HepG2 (cell line): ENCODE results near the gene ANKRD37. TPM values are rescaled to one million over a fixed set of nuclear protein-coding genes. Genes with fewer than 3 reads are reported as not detected.
A peak's percentile ranks its signal among the peaks of the same experiment; 100 is the strongest.

Source experiments
- AFF4 ChIP-seq: sonication (generic); formaldehyde crosslinking; IDR thresholded peaks from 2 replicates; pipeline ENCODE4 v1.4.0; 2020; ENCODE audit warnings: missing genetic modification reagents
- CCDC6 ChIP-seq: sonication (generic); formaldehyde crosslinking; IDR thresholded peaks from 2 replicates; pipeline ENCODE4 v1.8.1; 2022; ENCODE audit warnings: mild to moderate bottlenecking, missing genetic modification reagents, moderate library complexity
- CTCF ChIP-seq: sonication (generic); formaldehyde crosslinking; IDR thresholded peaks from 2 replicates; pipeline ENCODE4 v1.5.0; 2020; ENCODE audit warnings: mild to moderate bottlenecking, missing genetic modification reagents, moderate library complexity
- ISL2 ChIP-seq: sonication (generic); formaldehyde crosslinking; IDR thresholded peaks from 2 replicates; pipeline ENCODE4 v1.5.0; 2020; ENCODE audit warnings: missing genetic modification reagents
- MAF1 ChIP-seq: sonication (generic); formaldehyde crosslinking; IDR thresholded peaks from 2 replicates; pipeline ENCODE4 v1.5.0; 2020; ENCODE audit warnings: missing genetic modification reagents, borderline replicate concordance
- MAFF ChIP-seq: IDR thresholded peaks from 2 replicates; pipeline ENCODE4 v1.6.1; 2011; ENCODE audit warnings: low read depth, low read length, improper control_type of control experiment
- MIXL1 ChIP-seq: IDR thresholded peaks from 2 replicates; pipeline ENCODE4 v1.6.1; 2016
- MXD1 ChIP-seq: sonication (generic); formaldehyde crosslinking; IDR thresholded peaks from 2 replicates; pipeline ENCODE4 v1.4.0; 2020; ENCODE audit warnings: mild to moderate bottlenecking, missing genetic modification reagents
- NCOA1 ChIP-seq: sonication (generic); formaldehyde crosslinking; IDR thresholded peaks from 2 replicates; pipeline ENCODE4 v1.9.0; 2021; ENCODE audit warnings: missing genetic modification reagents
- NPAS2 ChIP-seq: sonication (generic); formaldehyde crosslinking; IDR thresholded peaks from 2 replicates; pipeline ENCODE4 v1.8.0; 2022; ENCODE audit warnings: mild to moderate bottlenecking, missing genetic modification reagents, borderline replicate concordance
- NR2F2 ChIP-seq: IDR thresholded peaks from 2 replicates; pipeline ENCODE4 v1.6.1; 2012; ENCODE audit warnings: low read depth, inconsistent platforms, borderline replicate concordance
- PHF21A ChIP-seq: sonication (generic); formaldehyde crosslinking; IDR thresholded peaks from 2 replicates; pipeline ENCODE4 v1.5.0; 2020; ENCODE audit warnings: mild to moderate bottlenecking, missing genetic modification reagents
- SP140L ChIP-seq: sonication (generic); formaldehyde crosslinking; IDR thresholded peaks from 2 replicates; pipeline ENCODE4 v1.4.0; 2020; ENCODE audit warnings: missing genetic modification reagents, borderline replicate concordance
- YEATS2 ChIP-seq: sonication (generic); formaldehyde crosslinking; IDR thresholded peaks from 2 replicates; pipeline ENCODE4 v1.4.0; 2020; ENCODE audit warnings: missing genetic modification reagents, borderline replicate concordance
- ZFP1 ChIP-seq: IDR thresholded peaks from 2 replicates; pipeline ENCODE4 v1.6.1; 2016
- ZFP90 ChIP-seq: sonication (generic); formaldehyde crosslinking; IDR thresholded peaks from 2 replicates; pipeline ENCODE4 v1.8.0; 2022; ENCODE audit warnings: missing genetic modification reagents, mild to moderate bottlenecking, inconsistent platforms, borderline replicate concordance
- ZNF350 ChIP-seq: sonication (generic); formaldehyde crosslinking; IDR thresholded peaks from 2 replicates; pipeline ENCODE4 v1.4.0; 2020; ENCODE audit warnings: mild to moderate bottlenecking, low read depth, missing genetic modification reagents, borderline replicate concordance
- ZNF577 ChIP-seq: sonication (generic); formaldehyde crosslinking; IDR thresholded peaks from 2 replicates; pipeline ENCODE4 v1.4.0; 2020; ENCODE audit warnings: mild to moderate bottlenecking, low read depth, missing genetic modification reagents, borderline replicate concordance
- ZNF629 ChIP-seq: sonication (generic); formaldehyde crosslinking; conservative IDR thresholded peaks from 2 replicates; pipeline ENCODE4 v1.5.0; 2020; ENCODE audit warnings: missing genetic modification reagents
- ZNF720 ChIP-seq: sonication (generic); formaldehyde crosslinking; IDR thresholded peaks from 2 replicates; pipeline ENCODE4 v1.4.0; 2020; ENCODE audit warnings: missing genetic modification reagents
- ZNF766 ChIP-seq: sonication (generic); formaldehyde crosslinking; IDR thresholded peaks from 2 replicates; pipeline ENCODE4 v1.5.0; 2020; ENCODE audit warnings: missing genetic modification reagents, borderline replicate concordance
- ZNF816 ChIP-seq: sonication (generic); formaldehyde crosslinking; IDR thresholded peaks from 2 replicates; pipeline ENCODE4 v1.8.0; 2022; ENCODE audit warnings: missing genetic modification reagents, mild to moderate bottlenecking, borderline replicate concordance
- polyA plus RNA-seq, 8 experiments: library from polyadenylated mRNA; depleted of rRNA in 3 of 8; stranded (reverse) in 7 of 8; unstranded in 1 of 8; fragments of >200 nt; fragmentation: Illumina TruSeq in 4 of 8; extraction: Trizol in 4 of 8; gene quantifications; 2 replicates each; pipeline versions ENCODE4 v1.2.1 to v1.2.3, GENCODE V29; 2011 to 2016; ENCODE audit warnings: low read depth in 4 of 8, missing spikeins in 1 of 8, mixed read lengths in 1 of 8; ENCODE audit not compliant: insufficient read depth in 1 of 8
- total RNA-seq, 5 experiments: library from RNA; depleted of rRNA; stranded (reverse); fragments of >200 nt; fragmentation: Illumina TruSeq; extraction: Trizol; gene quantifications; 2 replicates each; pipeline ENCODE4 v1.2.3, GENCODE V29; 2016; ENCODE audit warnings: low read depth in 1 of 5
- TF ChIP-seq, protein P1 (sequence below): sonication (generic); formaldehyde crosslinking; IDR thresholded peaks from 2 replicates; pipeline ENCODE4 v1.4.0; 2020; ENCODE audit warnings: missing genetic modification reagents, mild to moderate bottlenecking, borderline replicate concordance

ANKRD37 gene
- total and polyA plus RNA-seq, 2 of the 13 experiments (the other 11 are each of a cell fraction or from before 2014, with no cell fraction given), result 2.2 to 51.4 TPM

- no peak for TF ChIP-seq CTCF (CRISPR knock-in tag)
- 0 out of 2 replicates have a peak, but pooled peaks have one; percentile 31 for TF ChIP-seq ZNF766
- TF ChIP-seq ZNF350 (CRISPR knock-in tag), result no peak
- TF ChIP-seq SP140L (CRISPR knock-in tag), result no peak
- TF ChIP-seq, protein P1, sequence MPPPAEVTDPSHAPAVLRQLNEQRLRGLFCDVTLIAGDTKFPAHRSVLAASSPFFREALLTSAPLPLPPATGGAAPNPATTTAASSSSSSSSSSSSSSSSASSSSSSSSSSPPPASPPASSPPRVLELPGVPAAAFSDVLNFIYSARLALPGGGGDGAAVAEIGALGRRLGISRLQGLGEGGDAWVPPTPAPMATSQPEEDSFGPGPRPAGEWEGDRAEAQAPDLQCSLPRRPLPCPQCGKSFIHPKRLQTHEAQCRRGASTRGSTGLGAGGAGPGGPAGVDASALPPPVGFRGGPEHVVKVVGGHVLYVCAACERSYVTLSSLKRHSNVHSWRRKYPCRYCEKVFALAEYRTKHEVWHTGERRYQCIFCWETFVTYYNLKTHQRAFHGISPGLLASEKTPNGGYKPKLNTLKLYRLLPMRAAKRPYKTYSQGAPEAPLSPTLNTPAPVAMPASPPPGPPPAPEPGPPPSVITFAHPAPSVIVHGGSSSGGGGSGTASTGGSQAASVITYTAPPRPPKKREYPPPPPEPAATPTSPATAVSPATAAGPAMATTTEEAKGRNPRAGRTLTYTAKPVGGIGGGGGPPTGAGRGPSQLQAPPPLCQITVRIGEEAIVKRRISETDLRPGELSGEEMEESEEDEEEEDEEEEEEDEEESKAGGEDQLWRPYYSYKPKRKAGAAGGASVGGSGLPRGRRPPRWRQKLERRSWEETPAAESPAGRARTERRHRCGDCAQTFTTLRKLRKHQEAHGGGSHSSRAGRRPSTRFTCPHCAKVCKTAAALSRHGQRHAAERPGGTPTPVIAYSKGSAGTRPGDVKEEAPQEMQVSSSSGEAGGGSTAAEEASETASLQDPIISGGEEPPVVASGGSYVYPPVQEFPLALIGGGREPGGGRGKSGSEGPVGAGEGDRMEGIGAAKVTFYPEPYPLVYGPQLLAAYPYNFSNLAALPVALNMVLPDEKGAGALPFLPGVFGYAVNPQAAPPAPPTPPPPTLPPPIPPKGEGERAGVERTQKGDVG, result no peak
- no peak for TF ChIP-seq PHF21A (CRISPR knock-in tag)
- TF ChIP-seq ZNF629, result no peak
- no peak for TF ChIP-seq CCDC6 (CRISPR knock-in tag)
- TF ChIP-seq ZFP1, result 0 out of 2 replicates have a peak, but pooled peaks have one; percentile 33
- no peak for TF ChIP-seq NR2F2
- no peak for TF ChIP-seq ZNF816 (CRISPR knock-in tag)
- no peak for TF ChIP-seq MXD1 (CRISPR knock-in tag)
- TF ChIP-seq ISL2, result peak; percentile 63
- no peak for TF ChIP-seq NCOA1 (CRISPR knock-in tag)
- TF ChIP-seq MAF1 (CRISPR knock-in tag), result no peak
- 0 out of 2 replicates have a peak, but pooled peaks have one; percentile 42 for TF ChIP-seq YEATS2 (CRISPR knock-in tag)
- TF ChIP-seq MIXL1, result no peak
- no peak for TF ChIP-seq ZNF720 (CRISPR knock-in tag)
- TF ChIP-seq AFF4, result no peak
- TF ChIP-seq MAFF, result no peak
- no peak for TF ChIP-seq ZNF577 (CRISPR knock-in tag)
- TF ChIP-seq NPAS2 (CRISPR knock-in tag), result no peak
- no peak for TF ChIP-seq ZFP90 (CRISPR knock-in tag)
Observed at GRCh38 chr4:185380320-185380719, 16.3 kb upstream of the ANKRD37 start (continued).
